K562 (cell line): ENCODE data around the gene UBR3. TPM values are rescaled to one million over a fixed set of nuclear protein-coding genes. Genes with fewer than 3 reads are reported as not detected.

Source experiments
- ATAC-seq: fragments of 200-7000 bp; cut with Tn5 transposase; 3 replicates; pipeline ENCODE4 v1.9.1; 2020; ENCODE audit warnings: moderate library complexity
- BruUV-seq: library from RNA; stranded (reverse); fragments of 400-500 nt; replicated peaks from 2 replicates; lab custom pipeline; 2021; lab: Mats Ljungman, UMichigan
- CTCF ChIA-PET: fragments of 300-600 bp; formaldehyde crosslinking; extraction: SDS; loops from one replicate; lab custom pipeline; 2021; ENCODE audit warnings: low intra/inter-chr PET ratio; lab: Yijun Ruan, JAX
- POLR2A ChIA-PET: fragments of 300-600, 350-650 bp; sonication (Branson Sonifier 250); formaldehyde crosslinking; extraction: SDS; loops from one replicate; lab custom pipeline; 2021; ENCODE audit warnings: antibody characterized with exemption, inconsistent platforms; lab: Yijun Ruan, JAX
- DNase-seq, 4 experiments: peaks; one replicate each; pipeline versions ENCODE4 v3.0.0 to v3.0.0-alpha.2; 2011 to 2018; ENCODE audit warnings: low spot score in 3 of 4, mixed read lengths in 3 of 4; ENCODE audit errors: extremely low read depth in 1 of 4
- FAIRE-seq: peaks from 2 replicates; lab custom pipeline; 2011; peaks lifted over from hg19 to GRCh38; lab: Jason Lieb, UNC
- H2AFZ ChIP-seq: 2 replicates; pipeline ENCODE4 v1.6.0; 2011; ENCODE audit warnings: low read depth, low read length, control low read depth, inconsistent platforms
- H3K27ac ChIP-seq: fragments of 200-600 bp; 3 replicates; pipeline ENCODE4 v1.8.0; 2011; ENCODE audit warnings: low read depth, mild to moderate bottlenecking, control low read depth, inconsistent platforms, low read length, moderate library complexity, mixed read lengths; ENCODE audit errors: extremely low read depth
- H3K27me3 ChIP-seq, 2 experiments: fragments of 300-600 bp in 1 of 2; 2 replicates in 1 of 2; 3 replicates in 1 of 2; pipeline versions ENCODE4 v1.6.0 to v1.8.0; 2011; ENCODE audit warnings: inconsistent platforms in 2 of 2, low read length in 2 of 2, mild to moderate bottlenecking in 1 of 2, mixed read lengths in 1 of 2, moderate library complexity in 1 of 2; ENCODE audit not compliant: control insufficient read depth in 2 of 2, insufficient read depth in 2 of 2
- H3K36me3 ChIP-seq: fragments of 300-600 bp; 3 replicates; pipeline ENCODE4 v1.8.0; 2011; ENCODE audit warnings: mild to moderate bottlenecking, low read length, inconsistent platforms; ENCODE audit not compliant: control insufficient read depth, insufficient read depth
- H3K4me1 ChIP-seq, 2 experiments: fragments of 200-600 bp in 1 of 2; replicated peaks in 1 of 2; 2 replicates in 1 of 2; 3 replicates in 1 of 2; pipeline versions ENCODE4 v1.5.1 to v1.8.0; 2011; ENCODE audit warnings: inconsistent platforms in 2 of 2, low read length in 2 of 2, mild to moderate bottlenecking in 1 of 2, mixed read lengths in 1 of 2, moderate library complexity in 1 of 2; ENCODE audit not compliant: control insufficient read depth in 2 of 2, insufficient read depth in 2 of 2
- H3K4me2 ChIP-seq: 2 replicates; pipeline ENCODE4 v1.6.1; 2011; ENCODE audit warnings: low read length, control low read depth, inconsistent platforms, mixed read lengths; ENCODE audit not compliant: insufficient read depth
- H3K4me3 ChIP-seq: fragments of 200-600 bp; sonication (generic), shearing (Covaris generic); 2 replicates; pipeline ENCODE4 v1.5.1; 2016; ENCODE audit warnings: control low read depth, inconsistent platforms
- H3K79me2 ChIP-seq: fragments of 200-600 bp; 3 replicates; pipeline ENCODE4 v1.8.0; 2011; ENCODE audit warnings: low read length, inconsistent platforms; ENCODE audit not compliant: control insufficient read depth, insufficient read depth
- H3K9ac ChIP-seq, 2 experiments: 2 replicates each; pipeline versions ENCODE4 v1.6.0 to v1.6.1; 2011; ENCODE audit warnings: low read depth in 2 of 2, low read length in 2 of 2, control low read depth in 1 of 2, inconsistent platforms in 1 of 2, mild to moderate bottlenecking in 1 of 2, mixed read lengths in 1 of 2; ENCODE audit not compliant: insufficient read depth in 1 of 2
- H3K9me1 ChIP-seq: one replicate; pipeline ENCODE4 v1.6.0; 2011; ENCODE audit warnings: inconsistent platforms, mild to moderate bottlenecking, low read length, moderate library complexity; ENCODE audit not compliant: control insufficient read depth, insufficient read depth
- H3K9me3 ChIP-seq: replicated peaks from 2 replicates; pipeline ENCODE4 v1.5.1; 2011; ENCODE audit warnings: low read depth, low read length, inconsistent platforms; ENCODE audit not compliant: control insufficient read depth, insufficient read depth
- H4K20me1 ChIP-seq: replicated peaks from 2 replicates; pipeline ENCODE4 v1.6.1; 2011; ENCODE audit warnings: low read length, inconsistent platforms, mixed read lengths; ENCODE audit not compliant: control insufficient read depth, insufficient read depth
- ARID1B ChIP-seq: fragments of 450-650 bp; IDR thresholded peaks from 2 replicates; pipeline ENCODE4 v1.6.1; 2016; ENCODE audit warnings: antibody characterized with exemption, mild to moderate bottlenecking, inconsistent platforms
- BCOR ChIP-seq: fragments of 450-650 bp; IDR thresholded peaks from 2 replicates; pipeline ENCODE4 v1.6.1; 2016
- CREM ChIP-seq: IDR thresholded peaks from 2 replicates; pipeline ENCODE4 v1.6.1; 2014; ENCODE audit warnings: antibody characterized with exemption, low read depth
- GABPB1 ChIP-seq: sonication (generic); formaldehyde crosslinking; IDR thresholded peaks from 2 replicates; pipeline ENCODE4 v1.8.0; 2022; ENCODE audit warnings: mild to moderate bottlenecking, missing genetic modification reagents
- HMBOX1 ChIP-seq: sonication (generic); IDR thresholded peaks from 2 replicates; pipeline ENCODE4 v1.6.1; 2016
- HNRNPL ChIP-seq: fragments of 200-400 bp; formaldehyde crosslinking; IDR thresholded peaks from 2 replicates; pipeline ENCODE4 v1.6.1; 2017; ENCODE audit warnings: low read depth, mild to moderate bottlenecking, low read length
- KAT8 ChIP-seq: fragments of 450-650 bp; IDR thresholded peaks from 2 replicates; pipeline ENCODE4 v1.6.1; 2016; ENCODE audit warnings: low read depth, mild to moderate bottlenecking
- KDM1A ChIP-seq, 2 experiments: fragments of 450-650 bp; IDR thresholded peaks; 2 replicates each; pipeline ENCODE4 v1.6.1; 2016; ENCODE audit warnings: mild to moderate bottlenecking in 2 of 2
- LEF1 ChIP-seq: fragments of 450-650 bp; IDR thresholded peaks from 2 replicates; pipeline ENCODE4 v1.6.1; 2016; ENCODE audit warnings: mild to moderate bottlenecking
- MAZ ChIP-seq, 2 experiments: fragments of 450-650 bp in 1 of 2; sonication (generic) in 1 of 2; formaldehyde crosslinking; IDR thresholded peaks in 1 of 2; conservative IDR thresholded peaks in 1 of 2; 2 replicates each; pipeline versions ENCODE4 v1.4.0 to v1.5.0; 2020; ENCODE audit warnings: mild to moderate bottlenecking in 1 of 2, missing genetic modification reagents in 1 of 2
- MEIS2 ChIP-seq: fragments of 450-650 bp; IDR thresholded peaks from 2 replicates; pipeline ENCODE4 v1.6.1; 2014; ENCODE audit warnings: mild to moderate bottlenecking; ENCODE audit not compliant: partially characterized antibody
- PTTG1 ChIP-seq: fragments of 450-650 bp; IDR thresholded peaks from 2 replicates; pipeline ENCODE4 v1.6.1; 2016; ENCODE audit warnings: low read depth, mild to moderate bottlenecking, missing genetic modification characterization, missing compliant biosample characterization
- RBM15 ChIP-seq: fragments of 200-400 bp; formaldehyde crosslinking; IDR thresholded peaks from 2 replicates; pipeline ENCODE4 v1.6.1; 2018; ENCODE audit warnings: mild to moderate bottlenecking, low read length, moderate library complexity; ENCODE audit not compliant: insufficient read depth
- RBM25 ChIP-seq: fragments of 200-400 bp; formaldehyde crosslinking; IDR thresholded peaks from 2 replicates; pipeline ENCODE4 v1.6.1; 2018; ENCODE audit warnings: low read length, low read depth, moderate library complexity; ENCODE audit not compliant: severe bottlenecking
- SMARCE1 ChIP-seq: fragments of 450-650 bp; IDR thresholded peaks from 2 replicates; pipeline ENCODE4 v1.7.1; 2016; ENCODE audit warnings: mild to moderate bottlenecking
- SNRNP70 ChIP-seq: fragments of 200-400 bp; formaldehyde crosslinking; optimal IDR thresholded peaks from 2 replicates; pipeline ENCODE3; 2017; ENCODE audit warnings: low read depth, low read length
- SP1 ChIP-seq: sonication (generic); formaldehyde crosslinking; IDR thresholded peaks from 2 replicates; pipeline ENCODE4 v1.8.1; 2022; ENCODE audit warnings: mild to moderate bottlenecking, missing genetic modification reagents
- ZNF764 ChIP-seq: fragments of 250-450 bp; sonication (Bioruptor Pico); IDR thresholded peaks from 2 replicates; pipeline ENCODE4 v1.4.0; 2020; ENCODE audit warnings: low read depth, mild to moderate bottlenecking, moderate library complexity
- WGBS: fragments of 100-300 bp; shearing (Covaris generic); methylation state at CpG from one replicate; pipeline ENCODE4 v1.1.6; 2016; ENCODE audit warnings: low coverage, mixed read lengths; ENCODE audit not compliant: insufficient coverage; ENCODE audit errors: missing lambda C conversion rate; 5-methylcytosine and 5-hydroxymethylcytosine counted together
- in situ Hi-C: fragments of 300-500 bp; cut with MboI; formaldehyde crosslinking; loops from 4 replicates; pipeline ENCODE4 v1.15.0; 2018; ENCODE audit warnings: inconsistent platforms, mixed read lengths
- intact Hi-C: fragments of 100-400 bp; cut with micrococcal nuclease; formaldehyde crosslinking; loops from 2 replicates; pipeline ENCODE4 v1.14.2; 2022
- polyA plus RNA-seq, 8 experiments: library from polyadenylated mRNA; depleted of rRNA in 4 of 8; stranded (reverse) in 5 of 8; unstranded in 3 of 8; fragments of >200 nt; fragmentation: Nextera tagmentation in 2 of 8; fragmentation: Illumina TruSeq in 1 of 8; extraction: Ambion mirVana in 2 of 8; extraction: Trizol in 1 of 8; gene quantifications; 2 replicates each; pipeline versions ENCODE4 v1.2.1 to v1.2.3, GENCODE V29; 2011 to 2014; ENCODE audit warnings: inconsistent platforms in 1 of 8, missing spikeins in 1 of 8
- total RNA-seq, 7 experiments: library from RNA; depleted of rRNA in 6 of 7; stranded (reverse); fragments of >200 nt in 6 of 7; fragmentation: Illumina TruSeq in 2 of 7; extraction: Trizol in 2 of 7; gene quantifications; 2 replicates each; pipeline versions ENCODE4 v1.2.1 to v1.2.3, GENCODE V29; 2011 to 2021; ENCODE audit warnings: low replicate concordance in 1 of 7
- TF ChIP-seq, protein P1 (sequence below): fragments of 250-450 bp; sonication (Bioruptor Pico); IDR thresholded peaks from 2 replicates; pipeline ENCODE4 v1.4.0; 2020
- TF ChIP-seq, protein P2 (sequence below): fragments of 250-450 bp; sonication (Bioruptor Pico); IDR thresholded peaks from 2 replicates; pipeline ENCODE4 v1.5.0; 2020; ENCODE audit warnings: mild to moderate bottlenecking, borderline replicate concordance

UBR3 gene
- total and polyA plus RNA-seq, 9 of the 15 experiments (the other 6 are each of a cell fraction or from before 2014, with no cell fraction given), result 14.4 to 63.5 (median 40.4) TPM

GRCh38 chr2:169891593-169892298 lies 64.5 kb downstream of the UBR3 start:
- FAIRE-seq (no peak), ATAC-seq (peak; percentile 32; the same call in 2 of the 3 replicates), DNase-seq (peak in 1 of 4 experiments; percentile 36)
- POLR2A ChIA-PET, result interaction anchor here (1.5 to 1.6 kb wide), 2 partner anchors 9 to 64 kb away, joined by 3 to 6 read pairs; partner anchors contain the start of gene UBR3
- 15% methylated on average over 3 of the region's 3 CpGs for WGBS
- CTCF ChIA-PET, result no interaction called here
- intact Hi-C loops, result no loop called here
- H3K27ac ChIP-seq, result peak overlapping the region; percentile 8; the same call in 1 of the 3 replicates
- H3K9ac ChIP-seq, result no peak overlapping the region
- H2AFZ ChIP-seq, result no peak overlapping the region
- 0 out of 3 replicates have a peak, but pooled peaks cover 5% of the 10 kb centered on the region for H3K79me2 ChIP-seq
- peaks cover 41% of the 10 kb centered on the region for H3K36me3 ChIP-seq
- H3K4me3 ChIP-seq, result no peak overlapping the region
- H4K20me1 ChIP-seq, result no peaks in the 10 kb centered on the region
- H3K9me3 ChIP-seq, result no peaks in the 10 kb centered on the region
- no peaks in the 10 kb centered on the region for H3K27me3 ChIP-seq
- in situ Hi-C loops, result no loop called here
- no peak overlapping the region for H3K4me2 ChIP-seq
- peaks cover 4 to 18% of the 10 kb centered on the region in 2 experiments; a peak in 3 of 5 replicates for H3K4me1 ChIP-seq
- no TSS peak for BruUV-seq
- H3K9me1 ChIP-seq, result no peaks in the 10 kb centered on the region
- TF ChIP-seq LEF1 (0 out of 2 replicates have a peak, but pooled peaks have one; percentile 38), BCOR (no peak), SNRNP70 (no peak), KDM1A (IDR thresholded peaks at IDR 0.05) (peak in 1 of 2 experiments; percentile 20; a peak in 1 of 4 replicates), PTTG1 (tag) (no peak), KAT8 (no peak), GABPB1 (no peak), HNRNPL (no peak), CREM (peak; percentile 42; the same call in 1 of the 2 replicates), MAZ (CRISPR knock-in tag; conservative IDR thresholded peaks at IDR 0.05 in 1 of 2, IDR thresholded peaks at IDR 0.05 in 1 of 2) (peak in 1 of 2 experiments; percentile 38; a peak in 1 of 4 replicates), HMBOX1 (peak; percentile 69), ARID1B (peak; percentile 29; the same call in 1 of the 2 replicates), SMARCE1 (peak; percentile 19; the same call in 1 of the 2 replicates), SP1 (CRISPR knock-in tag) (no peak), ZNF764 (no peak), RBM15 (no peak), MEIS2 (peak; percentile 79), RBM25 (no peak)
- TF ChIP-seq, protein P1, sequence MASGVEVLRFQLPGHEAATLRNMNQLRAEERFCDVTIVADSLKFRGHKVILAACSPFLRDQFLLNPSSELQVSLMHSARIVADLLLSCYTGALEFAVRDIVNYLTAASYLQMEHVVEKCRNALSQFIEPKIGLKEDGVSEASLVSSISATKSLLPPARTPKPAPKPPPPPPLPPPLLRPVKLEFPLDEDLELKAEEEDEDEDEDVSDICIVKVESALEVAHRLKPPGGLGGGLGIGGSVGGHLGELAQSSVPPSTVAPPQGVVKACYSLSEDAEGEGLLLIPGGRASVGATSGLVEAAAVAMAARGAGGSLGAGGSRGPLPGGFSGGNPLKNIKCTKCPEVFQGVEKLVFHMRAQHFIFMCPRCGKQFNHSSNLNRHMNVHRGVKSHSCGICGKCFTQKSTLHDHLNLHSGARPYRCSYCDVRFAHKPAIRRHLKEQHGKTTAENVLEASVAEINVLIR, result no peak
- TF ChIP-seq, protein P2, sequence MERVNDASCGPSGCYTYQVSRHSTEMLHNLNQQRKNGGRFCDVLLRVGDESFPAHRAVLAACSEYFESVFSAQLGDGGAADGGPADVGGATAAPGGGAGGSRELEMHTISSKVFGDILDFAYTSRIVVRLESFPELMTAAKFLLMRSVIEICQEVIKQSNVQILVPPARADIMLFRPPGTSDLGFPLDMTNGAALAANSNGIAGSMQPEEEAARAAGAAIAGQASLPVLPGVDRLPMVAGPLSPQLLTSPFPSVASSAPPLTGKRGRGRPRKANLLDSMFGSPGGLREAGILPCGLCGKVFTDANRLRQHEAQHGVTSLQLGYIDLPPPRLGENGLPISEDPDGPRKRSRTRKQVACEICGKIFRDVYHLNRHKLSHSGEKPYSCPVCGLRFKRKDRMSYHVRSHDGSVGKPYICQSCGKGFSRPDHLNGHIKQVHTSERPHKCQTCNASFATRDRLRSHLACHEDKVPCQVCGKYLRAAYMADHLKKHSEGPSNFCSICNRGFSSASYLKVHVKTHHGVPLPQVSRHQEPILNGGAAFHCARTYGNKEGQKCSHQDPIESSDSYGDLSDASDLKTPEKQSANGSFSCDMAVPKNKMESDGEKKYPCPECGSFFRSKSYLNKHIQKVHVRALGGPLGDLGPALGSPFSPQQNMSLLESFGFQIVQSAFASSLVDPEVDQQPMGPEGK (CRISPR knock-in tag), result no peak
